DMS 273 treated with DMSO at 0.1 percent for 48 hours (cell line): ENCODE results near the gene NELL1.

Experiments
- DNase-seq: peaks from one replicate; lab custom pipeline; 2025; lab: John Stamatoyannopoulos, UW

NELL1 gene

GRCh38 chr11:20668131-20668809 is 1.1 kb upstream of the NELL1 start:
- DNase-seq = no peak

GRCh38 chr11:20669820-20670684 is 666 bp downstream of the NELL1 start:
- DNase-seq = no peak

GRCh38 chr11:20670932-20671403 is 1.6 kb downstream of the NELL1 start:
- no peak for DNase-seq

- peak; percentile 22 for DNase-seq
Observed at GRCh38 chr11:20671856-20672546, 2.6 kb downstream of the NELL1 start.

- no peak for DNase-seq
Observed at GRCh38 chr11:20672575-20672974, 3.2 kb downstream of the NELL1 start.

GRCh38 chr11:20676658-20677057 is 7.3 kb downstream of the NELL1 start:
- DNase-seq = no peak

DNA sequence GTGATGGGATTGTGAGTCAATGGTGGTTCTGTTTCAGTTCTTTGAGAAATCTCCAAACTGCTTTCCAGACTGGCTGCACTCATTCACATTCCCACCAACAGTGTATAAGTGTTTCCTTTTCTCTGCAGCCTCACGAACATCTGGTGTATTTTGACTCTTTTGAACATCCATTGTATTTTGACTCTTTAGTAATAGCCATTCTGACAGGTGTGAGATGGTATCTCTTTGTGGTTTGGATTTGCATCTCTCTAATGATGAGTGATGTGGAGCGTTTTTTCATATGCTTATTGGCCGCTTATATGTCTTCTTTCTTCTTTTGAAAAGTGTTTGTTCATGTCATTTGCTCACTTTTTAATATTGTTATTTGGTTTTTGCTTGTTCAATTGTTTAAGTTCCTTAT is 19.4 kb downstream of the NELL1 start:
- no peak for DNase-seq

GRCh38 chr11:20707876-20708275 is 38.5 kb downstream of the NELL1 start:
- DNase-seq = no peak

DNA sequence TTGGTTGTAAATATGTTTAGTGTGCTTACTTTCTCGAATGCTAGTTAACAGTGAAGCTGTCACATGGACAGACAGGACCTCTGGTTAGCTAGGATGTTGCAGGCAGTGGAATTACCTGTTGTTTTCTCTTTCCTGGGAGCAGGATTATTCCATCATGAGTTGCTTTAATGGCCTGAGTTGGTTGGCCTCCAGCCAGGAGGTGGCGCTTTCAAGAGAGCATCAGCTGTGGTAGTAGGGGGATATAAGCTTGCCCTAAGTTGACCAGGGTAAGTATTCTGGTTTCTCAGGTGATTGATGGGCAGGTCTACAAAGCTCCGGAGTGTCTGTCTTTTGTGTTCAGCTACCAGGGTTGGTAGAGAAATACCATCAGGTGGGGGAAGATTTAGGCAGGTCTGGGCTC is 43.5 kb downstream of the NELL1 start:
- no peak for DNase-seq

GRCh38 chr11:20715464-20715863 is 46.1 kb downstream of the NELL1 start:
- DNase-seq = no peak

GRCh38 chr11:20715931-20716330 is 46.5 kb downstream of the NELL1 start:
- no peak for DNase-seq

- DNase-seq = no peak
Observed at GRCh38 chr11:20719821-20720220, 50.4 kb downstream of the NELL1 start.

DNA sequence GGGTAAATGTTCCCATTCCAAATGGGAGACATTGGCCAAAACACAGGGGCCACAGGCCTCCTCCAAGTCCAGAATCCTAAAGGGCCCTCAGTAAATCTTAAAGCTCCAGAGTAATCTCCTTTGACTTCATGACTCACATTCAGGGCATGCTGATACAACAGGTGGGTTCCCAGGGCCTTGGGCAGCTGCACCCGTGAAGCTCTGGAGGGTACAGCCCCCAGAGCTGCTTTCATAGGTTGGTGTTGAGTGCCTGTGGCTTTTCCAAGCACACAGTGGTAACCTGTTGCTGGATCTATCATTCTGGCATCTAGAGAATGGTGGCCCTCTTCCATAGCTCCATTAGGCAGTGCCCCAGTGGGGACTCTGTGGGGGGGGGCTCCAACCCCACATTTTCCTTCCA is 54.0 kb downstream of the NELL1 start:
- DNase-seq = no peak

- DNase-seq = no peak
Observed at GRCh38 chr11:20729597-20730105, 60.3 kb downstream of the NELL1 start.

DNA sequence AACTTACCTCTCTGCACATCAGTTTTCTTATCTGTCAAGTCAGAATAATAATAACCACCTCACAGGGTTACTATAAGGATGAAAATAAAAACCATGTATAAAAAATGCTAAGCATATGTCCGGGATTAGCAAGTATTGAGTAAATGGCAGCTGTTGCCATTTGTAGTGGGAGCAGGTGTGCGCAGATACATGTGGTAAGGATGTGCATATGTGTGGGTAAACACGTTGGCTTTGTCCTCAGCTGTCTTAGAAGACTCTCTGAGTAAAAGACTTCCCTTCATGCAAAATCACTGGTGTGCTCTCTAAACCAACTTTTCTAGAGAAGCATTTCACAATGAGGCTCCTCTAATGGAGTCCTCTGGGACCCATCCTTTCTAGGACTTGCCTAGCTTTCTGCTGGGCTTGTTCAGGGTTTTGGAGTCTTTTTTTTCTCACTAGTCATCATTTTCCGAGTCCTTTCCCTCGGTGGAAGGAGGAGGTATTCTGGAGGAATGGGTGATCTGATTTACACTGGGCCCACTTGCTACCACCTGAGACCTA is 62.4 kb downstream of the NELL1 start:
- no peak for DNase-seq

- DNase-seq = no peak
Observed at GRCh38 chr11:20739107-20739506, 69.7 kb downstream of the NELL1 start.

- DNase-seq = no peak
Observed at GRCh38 chr11:20739577-20739976, 70.2 kb downstream of the NELL1 start.

- DNase-seq = no peak
Observed at GRCh38 chr11:20754933-20755332, 85.5 kb downstream of the NELL1 start.

DNA sequence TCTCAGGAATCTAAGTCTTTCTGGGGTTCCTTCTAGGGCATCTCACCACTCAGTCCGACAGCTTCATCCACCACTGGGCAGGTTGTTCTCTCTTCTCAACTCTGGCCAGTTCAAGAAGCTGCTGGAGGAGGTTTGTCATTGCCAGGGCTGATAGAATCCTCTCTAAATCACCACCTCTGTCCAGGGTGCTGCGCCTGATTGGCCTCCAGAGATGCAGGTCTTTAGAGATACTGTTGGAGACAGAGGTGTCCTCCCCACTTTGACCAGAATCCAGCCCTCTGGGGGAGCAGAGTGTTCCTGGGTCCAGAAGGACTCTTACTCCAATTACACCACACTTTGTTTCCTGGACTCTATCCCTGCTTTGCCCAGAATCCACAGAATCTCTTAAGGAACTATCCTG is 90.2 kb downstream of the NELL1 start:
- DNase-seq = no peak

DNA sequence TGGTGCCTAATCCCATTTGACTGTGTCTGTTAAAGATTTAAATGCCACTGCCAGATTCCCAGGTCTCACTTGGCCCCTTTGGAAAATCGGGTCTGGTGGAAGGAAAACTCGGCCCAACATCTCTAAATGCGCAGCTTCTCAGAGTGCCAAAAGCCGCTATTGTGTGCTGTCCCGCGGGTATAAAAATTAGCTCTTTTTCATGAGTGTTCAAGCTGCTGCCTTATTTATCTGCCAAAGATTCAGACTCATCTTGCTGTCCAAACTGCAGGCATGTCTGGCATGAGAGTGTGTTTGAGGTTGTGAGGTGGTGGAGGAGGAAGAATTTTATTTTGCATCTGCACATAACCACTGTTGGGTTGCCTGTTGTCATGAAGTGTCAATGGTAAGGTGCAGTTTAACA is 91.4 kb downstream of the NELL1 start:
- DNase-seq = no peak

DNA sequence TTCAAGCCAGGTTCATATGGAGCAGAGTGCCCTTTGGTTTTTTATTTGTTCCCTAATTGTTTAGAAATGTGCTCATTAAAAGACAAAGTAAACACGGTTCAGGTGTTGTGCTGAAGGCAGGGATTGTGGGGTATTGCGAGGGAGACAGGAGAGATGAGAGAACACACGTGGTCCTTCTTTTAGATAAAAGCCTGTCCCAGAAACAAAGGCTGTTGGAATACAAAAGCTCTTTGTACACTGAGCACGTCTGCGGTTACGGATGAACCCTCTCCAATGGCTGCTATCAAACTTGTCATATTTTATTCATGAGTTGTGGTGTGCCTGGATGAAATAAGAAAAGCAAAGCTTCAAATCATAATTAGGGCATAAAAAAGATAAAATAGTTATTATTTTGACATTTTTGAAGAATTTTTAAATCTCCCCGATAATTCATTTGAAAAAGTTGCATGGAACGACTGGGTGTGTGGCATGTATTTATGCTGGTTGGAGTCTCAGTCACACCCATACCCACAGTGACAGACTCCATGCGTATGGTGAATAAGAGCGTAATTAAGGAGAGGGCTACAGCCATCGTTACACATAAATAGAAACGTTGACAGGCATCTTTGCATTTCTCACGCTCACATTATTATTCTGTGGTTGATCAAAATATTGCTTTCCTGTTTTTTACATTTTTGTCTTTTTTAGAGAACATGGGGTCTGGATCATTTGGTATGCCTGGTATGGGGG is 92.9 kb downstream of the NELL1 start:
- no peak for DNase-seq

DNA sequence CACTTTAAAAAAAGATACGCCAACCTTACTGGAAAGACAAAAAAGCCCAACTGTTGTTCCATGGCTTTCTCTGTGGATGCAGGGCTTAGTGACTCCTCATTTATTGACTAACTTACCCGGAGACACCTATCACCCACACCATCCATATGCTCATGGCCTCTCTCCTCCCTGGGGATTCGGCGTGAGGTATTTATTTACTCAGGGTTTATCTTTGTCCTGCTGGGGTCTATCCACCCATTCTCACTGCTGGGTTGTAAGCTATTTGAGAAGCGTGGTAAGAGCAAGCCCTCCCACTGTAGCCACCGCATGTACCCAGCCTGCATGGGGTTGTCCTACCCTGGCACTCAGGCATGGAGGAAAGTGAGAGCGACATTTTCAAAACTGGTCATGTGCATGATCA is 93.6 kb downstream of the NELL1 start:
- DNase-seq = no peak
